T follicular helper cell (primary cell): ENCODE data around the gene PTPRN2.
"Not testable (repeated sequence)": the region's sequence is repeated elsewhere in the genome, so short reads cannot be mapped to it uniquely, and the experiment has no call there.

Experiments
- DNase-seq: peaks from one replicate; pipeline ENCODE4 v3.0.0-alpha.2; 2020; ENCODE audit warnings: low read depth

Gene PTPRN2

DNA sequence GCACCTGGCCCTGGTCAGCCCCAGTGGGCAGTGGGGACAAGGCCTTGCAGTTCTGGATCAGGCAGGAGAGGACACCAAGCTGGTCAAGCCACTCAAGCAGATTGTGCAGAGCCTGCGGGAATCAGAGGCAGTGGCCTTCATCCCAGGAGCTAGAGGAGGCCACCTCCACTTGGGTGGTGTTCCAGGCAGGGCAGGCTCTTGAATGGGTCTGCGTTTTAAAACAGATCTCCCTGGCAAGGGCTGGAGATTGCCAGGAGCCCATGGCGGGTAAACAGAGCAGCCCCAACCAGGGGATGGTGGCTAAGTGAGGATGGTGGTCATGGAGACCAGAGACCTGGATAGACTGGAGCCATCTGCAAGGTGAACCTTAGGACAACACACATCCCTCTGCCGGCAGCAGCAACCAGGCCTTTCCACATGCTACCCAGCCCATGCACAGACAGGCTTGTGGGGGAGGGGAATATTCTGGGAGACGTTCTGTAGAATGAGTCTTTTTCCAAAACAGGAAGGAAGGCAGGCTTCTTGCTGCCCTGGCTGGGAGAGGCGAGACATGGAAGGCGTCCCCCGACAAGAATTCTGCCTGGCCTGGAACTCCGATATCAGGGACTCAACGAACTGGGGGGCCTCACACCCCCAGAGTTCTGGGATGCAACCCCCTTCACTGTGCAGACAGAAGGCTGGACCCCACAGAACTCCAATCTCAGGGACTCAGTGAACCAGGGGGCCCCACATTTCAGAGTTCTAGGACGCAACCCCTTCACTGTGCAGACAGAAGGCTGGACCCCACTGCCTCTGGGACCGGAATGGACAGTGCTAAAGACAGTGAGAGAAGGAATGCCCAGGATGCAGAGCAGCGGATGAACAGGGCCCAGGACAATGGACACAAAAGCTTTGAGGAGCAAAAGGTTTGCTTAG lies 264.8 kb downstream of the PTPRN2 start:
- no peak for DNase-seq

DNA sequence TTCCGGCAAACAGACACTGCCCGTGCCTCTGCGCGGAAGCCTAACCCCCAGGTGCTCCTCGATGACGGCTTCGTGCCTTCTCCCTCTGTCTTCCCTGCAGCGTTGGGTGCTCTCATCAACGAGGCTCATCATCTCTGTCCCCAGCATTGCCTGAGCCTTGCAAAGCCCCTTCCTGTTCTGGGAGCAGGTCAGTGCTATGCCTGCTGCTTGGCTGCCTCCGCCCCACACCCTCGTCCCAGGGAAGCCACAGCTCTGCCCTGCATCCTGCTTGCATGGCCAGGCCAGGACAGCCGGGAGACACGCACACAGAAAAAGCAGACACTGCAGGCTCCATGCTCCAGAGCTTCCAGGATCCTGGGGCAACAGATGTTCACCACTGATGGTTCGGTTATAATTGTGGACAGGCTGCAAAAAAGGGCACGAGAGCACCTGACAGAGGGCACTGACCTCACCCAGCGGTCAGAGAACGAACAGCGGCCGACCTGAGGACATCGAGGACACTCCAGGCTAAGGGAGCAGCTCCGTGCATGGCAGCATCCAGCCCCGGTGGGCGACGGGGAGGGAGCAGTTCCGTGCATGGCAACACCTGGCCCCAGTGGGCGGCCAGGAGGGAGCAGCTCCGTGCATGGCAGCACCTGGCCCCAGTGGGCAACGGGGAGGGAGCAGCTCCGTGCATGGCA lies 265.5 kb downstream of the PTPRN2 start:
- DNase-seq, result no peak

DNA sequence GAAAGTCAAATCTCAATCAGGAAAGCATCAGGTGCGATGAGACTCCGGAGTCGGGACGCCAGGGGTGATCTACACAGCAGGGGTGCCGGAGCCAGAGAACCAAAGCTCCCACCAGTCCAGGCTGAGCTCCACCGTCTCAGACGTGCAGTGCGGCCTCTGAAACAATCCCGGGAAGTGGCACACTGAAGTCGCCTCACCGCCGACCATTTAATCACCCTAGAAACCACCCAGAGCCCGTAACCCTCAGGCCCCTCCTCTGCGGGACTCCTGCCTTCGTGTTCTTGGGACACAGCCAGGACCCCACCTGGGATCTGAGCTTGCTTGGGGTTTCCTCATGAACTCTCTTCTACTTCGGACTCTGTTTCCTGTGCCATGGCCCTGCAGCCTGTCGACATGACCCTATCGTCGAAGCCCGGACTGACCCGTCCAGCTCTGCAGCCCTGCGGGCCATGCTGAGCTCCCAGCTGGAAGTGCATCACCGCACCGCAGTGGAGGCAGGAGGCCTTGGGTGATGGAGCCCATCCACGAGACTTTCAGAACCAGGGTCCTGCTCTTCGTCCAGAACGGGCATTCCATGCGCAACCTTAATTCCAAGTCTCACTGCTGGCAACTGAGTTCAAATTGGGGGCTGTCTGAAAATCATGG lies 266.4 kb downstream of the PTPRN2 start:
- no peak for DNase-seq

DNA sequence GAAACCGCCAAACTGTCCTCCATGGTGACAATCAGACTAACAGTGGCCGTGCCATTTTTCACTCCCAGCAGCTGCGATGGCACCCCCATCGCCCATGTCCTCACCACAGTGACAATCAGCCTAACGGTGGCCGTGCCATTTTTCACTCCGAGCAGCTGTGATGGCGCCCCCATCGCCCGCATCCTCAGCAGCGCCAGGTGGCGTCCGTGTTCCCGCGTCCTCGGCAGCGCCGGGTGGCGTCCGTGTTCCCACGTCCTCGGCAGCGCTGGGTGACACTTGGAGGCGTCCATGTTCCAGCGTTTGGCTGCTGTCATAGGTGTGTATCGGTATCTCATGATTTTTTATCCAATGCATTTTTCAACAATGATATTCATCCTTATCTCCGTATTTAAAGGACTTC lies 267.3 kb downstream of the PTPRN2 start:
- no peak for DNase-seq

DNA sequence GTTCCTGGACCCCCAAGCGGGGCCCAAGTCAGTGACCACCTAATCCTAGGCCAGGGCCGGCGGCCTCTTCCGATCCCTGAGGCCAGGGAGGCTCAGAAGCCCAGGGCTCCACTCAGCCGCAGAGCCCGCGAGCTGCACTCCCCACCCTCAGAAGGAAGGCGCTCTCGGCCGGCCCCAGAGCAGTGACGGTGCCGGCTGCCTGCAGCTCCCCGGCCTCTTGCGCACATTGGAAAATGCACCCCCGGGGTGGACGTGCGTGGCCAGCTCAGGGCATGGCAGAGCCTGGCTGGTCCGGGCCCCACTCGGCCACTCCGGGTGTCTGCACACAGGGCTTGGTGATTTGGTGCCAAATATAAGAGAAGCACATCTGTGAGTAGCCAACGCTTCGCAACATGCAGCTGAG lies 269.1 kb downstream of the PTPRN2 start:
- DNase-seq, result no peak

DNA sequence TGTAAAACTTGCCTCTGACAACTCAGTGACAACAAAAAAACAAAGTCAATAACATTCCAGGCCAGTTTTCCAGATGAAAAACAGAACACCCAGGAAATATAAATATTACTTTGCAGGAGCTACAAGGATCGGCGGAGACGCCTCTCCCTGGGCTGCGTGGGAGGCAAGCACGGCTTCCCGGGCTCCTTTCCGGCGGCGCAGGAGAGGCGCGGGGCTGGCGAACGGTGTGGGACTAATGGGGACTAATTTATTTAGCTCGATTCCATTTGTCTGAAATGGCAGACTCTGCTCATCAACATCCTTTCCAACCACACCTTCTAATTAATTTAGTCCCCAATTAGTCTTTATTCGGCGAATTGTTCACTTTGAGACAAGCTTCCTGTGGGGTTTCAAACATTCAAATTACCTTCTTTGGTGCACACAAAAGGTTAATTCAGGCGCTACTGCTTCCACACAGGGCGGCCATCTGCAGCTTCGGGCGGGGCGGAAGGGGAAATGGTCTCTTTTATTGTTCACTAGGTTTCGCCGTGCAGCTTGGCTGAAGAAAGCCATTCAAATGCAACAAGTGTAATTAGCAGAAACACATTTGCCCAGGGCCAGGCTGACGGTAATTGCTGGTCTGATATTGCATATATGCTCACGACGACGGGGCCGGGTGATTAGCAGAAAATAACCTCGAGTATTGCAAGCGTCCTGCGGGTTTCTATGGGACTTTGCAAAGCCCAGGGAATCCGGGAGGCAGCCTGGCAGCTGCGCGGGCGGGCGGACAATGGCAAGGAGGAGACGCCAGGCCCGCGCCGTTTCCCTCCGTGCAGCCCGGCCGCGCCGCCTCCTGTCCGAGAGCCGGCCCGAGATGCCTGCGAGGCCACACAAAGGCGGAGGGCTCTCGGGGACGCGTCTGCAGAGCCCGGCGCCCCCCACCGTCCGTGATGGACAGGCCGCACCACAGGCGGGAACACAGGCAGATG lies 270.1 kb downstream of the PTPRN2 start:
- no peak for DNase-seq

DNA sequence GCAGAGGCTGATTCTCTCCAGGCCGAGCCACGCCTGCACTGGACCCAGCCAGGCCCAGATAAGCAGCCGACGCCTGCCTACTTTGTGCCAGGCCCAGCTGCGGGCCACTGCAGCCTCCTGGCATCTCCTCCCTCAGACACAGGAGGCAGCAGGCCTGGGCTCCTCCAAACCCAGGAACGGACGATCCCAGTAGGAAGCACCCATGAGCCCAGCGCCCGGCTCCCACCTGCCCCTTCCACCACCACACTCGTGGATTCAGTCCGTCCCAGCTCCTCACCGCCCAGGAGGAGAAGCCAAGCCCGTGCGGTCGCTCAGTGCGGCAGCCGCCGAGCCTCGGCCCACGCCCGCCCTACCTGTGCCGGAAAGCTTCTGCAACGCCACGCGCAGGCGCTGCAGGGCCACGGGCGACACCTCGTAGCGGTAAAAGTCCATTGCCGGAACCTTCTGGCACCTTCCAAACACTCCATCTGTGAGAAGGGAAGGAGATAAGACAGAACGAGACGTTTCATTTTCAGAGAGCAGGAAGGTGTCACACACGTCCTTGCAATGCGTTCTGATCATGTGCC lies 271.1 kb downstream of the PTPRN2 start:
- DNase-seq, result no peak

DNA sequence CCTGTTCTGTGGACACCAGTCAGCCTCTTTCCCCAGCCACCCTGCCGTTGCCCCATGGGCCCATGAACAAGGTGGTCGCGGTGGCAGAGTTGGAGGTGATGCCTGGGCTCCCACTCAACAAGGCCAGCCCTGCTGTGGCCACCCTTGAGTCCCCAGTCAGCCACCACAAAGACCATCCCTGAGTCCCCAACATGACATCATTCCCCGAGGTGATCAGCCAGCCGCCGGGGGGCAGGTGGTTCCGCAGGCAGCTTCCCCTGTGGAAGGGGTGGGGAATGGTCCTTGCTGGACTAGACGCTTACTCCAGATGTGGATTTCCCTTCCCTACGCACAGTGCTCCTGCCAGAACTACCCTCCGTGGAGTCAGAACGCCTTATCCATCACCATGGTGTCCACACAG lies 271.7 kb downstream of the PTPRN2 start:
- DNase-seq, result no peak

DNA sequence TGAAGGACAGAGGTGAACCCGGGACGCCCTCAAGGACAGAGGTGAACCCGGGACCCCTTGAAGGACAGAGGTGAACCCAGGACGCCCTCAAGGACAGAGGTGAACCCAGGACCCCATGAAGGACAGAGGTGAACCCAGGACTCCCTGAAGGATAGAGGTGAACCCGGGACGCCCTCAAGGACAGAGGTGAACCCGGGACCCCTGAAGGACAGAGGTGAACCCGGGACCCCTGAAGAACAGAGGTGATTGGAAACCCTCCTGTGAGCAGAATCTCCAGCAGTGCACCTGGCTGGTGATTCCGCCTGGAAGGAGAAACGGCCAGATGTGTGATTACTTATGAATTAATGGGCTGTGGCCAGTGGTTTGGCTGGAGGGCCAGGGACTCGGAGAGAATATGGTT lies 272.3 kb downstream of the PTPRN2 start:
- DNase-seq, result no peak

DNA sequence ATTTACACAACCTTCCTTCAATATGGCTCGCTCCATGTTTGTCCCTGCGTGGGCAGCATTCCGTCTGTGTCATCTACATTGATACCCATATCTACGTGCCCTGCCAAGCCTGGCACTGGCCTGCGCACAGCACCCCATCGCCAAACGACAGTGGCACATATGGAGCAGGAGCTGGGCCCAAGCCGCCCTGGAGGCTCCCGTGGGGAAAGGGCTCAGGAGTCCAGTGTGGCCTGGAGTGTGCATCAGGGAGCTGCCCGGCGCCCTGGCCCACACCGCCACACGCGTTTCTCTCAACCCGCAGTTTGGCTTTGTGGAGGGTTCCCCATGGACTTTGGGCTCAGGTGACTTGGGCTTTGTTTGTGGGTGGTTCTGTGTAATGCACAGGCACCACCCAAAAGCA lies 273.2 kb downstream of the PTPRN2 start:
- DNase-seq, result no peak

DNA sequence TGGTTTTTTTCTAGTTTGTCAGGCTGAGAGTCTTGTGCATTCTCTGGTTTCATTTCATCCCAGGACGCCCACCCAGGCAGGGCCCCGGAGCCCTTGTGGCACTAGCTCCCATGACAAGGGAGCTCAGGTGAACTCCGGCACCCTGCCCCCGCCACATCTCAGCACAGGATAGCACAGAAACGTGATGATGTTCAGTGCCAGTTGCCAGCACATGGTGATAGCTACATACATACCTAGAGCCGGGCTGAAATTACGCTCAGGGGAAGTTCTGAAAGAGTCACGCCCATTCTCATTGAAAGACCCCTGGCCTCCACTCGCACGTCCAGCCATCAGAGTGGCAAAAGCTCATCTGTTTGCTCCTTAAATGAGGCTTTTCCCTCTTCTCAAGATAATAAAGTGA lies 273.7 kb downstream of the PTPRN2 start:
- no peak for DNase-seq

DNA sequence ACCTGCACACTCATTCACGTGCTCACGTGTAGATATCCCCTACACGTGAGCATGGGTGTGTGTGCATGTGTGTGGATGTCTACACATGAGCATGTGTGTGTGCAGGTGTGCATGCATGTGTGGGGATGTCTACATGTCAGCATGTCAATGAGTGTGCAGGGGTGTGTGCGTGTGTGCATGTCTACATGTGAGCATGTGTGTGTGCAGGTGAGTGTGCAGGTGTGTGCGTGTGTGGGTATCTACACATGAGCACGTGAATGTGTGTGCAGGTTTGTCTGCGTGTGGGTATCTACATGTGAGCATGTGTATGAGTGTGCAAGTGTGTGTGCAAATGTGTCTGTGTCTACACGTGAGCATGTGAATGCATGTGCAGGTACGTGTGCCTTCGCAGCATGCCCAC lies 274.8 kb downstream of the PTPRN2 start:
- no peak for DNase-seq

DNA sequence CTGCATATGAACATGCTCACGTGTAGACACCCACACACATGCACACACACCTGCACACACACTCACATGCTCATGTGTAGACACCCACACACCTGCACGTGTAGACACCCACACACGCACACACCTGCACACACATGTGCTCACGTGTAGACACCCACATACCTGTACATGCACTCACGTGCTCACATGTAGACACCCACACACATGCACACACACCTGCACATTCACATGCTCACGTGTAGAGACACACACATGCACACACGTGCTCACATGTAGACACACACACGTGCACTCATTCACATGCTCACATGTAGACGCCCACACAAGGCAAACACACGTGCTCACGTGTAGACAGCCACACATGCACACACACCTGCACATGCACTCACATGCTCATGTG lies 275.8 kb downstream of the PTPRN2 start:
- no peak for DNase-seq

DNA sequence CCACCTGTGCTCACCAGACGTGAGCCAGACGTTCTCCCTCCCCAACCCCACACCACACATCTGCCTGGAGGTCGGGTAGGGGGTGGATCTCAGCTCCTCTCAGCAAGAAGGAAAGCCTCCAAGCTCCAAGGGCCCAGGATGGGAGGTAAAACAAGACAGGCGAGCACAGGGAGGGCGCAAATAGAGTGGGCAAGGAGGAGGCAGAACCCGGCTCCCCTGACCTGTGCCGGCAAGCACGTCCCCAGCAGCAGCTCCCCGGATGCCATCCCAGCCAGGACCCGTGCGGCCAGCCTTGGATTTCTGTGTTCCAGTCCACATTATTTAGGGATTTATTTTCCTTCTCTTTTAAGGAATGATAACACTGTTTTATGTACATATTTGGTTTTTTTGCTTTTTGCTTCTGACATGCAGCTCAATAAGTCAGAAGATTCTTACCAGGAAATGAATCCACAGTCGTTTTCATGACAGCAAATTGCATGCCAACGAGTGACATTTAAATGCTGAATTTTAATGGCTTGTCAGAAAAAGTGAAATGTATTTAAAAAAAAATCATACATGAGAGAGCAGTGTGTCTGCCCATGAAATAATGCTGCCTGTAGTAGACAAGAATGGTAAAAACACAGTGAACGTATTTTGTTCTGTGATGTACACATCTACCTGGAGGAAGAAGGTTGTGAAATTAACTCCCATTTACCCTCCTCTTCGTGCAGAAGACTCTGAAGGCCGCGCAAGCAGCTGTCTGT lies 276.5 kb downstream of the PTPRN2 start:
- DNase-seq, result no peak

DNA sequence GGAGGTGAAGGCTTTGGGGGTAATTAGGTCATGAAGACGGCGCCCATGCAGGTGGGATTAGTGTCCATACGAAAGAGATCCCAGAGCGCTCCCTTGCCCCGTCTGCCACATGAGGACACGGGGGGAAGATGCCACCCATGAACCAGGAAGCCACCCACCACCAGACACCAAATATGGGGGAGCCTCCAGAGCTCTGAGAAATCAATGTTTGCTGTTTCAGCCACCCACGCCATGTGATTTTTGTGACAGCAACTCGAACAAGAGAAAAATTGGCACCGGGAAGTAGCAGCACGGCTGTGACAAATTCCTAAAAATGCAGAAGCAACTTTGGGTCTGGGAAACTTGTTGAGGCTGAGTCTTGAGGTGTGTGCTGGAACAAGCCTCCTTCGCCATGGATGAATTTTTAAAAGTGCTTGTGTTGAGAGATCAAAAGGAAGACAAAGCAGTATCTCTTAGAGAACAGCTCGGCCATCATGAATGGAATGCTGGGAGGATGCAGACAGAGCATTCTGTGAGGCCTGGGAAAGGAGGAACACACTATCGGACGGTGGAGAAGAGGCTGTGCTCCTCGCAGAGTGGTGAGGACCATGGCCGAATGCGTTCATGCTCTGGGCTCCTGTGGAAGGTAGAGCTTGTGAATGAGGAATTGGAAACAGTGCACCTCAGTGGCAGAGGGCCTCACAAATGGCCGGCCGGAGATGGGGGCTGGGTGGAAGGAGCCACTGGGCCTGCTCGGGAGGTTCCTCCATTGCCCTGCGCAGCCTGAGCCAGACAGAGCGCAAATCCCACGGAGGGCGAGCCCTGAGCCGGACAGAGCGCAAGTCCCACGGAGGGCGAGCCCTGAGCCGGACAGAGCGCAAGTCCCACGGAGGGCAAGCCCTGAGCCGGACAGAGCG lies 277.5 kb downstream of the PTPRN2 start:
- no peak for DNase-seq

DNA sequence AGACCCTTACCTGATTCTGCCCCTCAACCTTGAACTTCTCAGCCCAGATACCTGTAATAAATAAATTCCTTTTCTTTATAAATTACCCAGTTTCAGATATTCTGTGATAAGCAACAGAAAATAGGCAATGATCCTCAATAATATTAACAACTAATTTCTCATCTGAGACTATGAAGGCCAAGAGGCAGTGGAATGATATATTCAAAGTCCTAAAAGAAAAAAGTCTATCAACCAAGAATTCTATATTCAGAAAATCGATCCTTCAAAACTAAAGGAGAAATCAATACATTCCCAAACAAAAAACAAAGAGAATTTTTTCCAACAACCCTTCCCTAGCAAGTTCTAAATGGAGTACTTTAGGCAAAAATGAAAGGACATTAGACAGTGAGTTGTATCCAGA lies 279.6 kb downstream of the PTPRN2 start:
- DNase-seq, result no peak

DNA sequence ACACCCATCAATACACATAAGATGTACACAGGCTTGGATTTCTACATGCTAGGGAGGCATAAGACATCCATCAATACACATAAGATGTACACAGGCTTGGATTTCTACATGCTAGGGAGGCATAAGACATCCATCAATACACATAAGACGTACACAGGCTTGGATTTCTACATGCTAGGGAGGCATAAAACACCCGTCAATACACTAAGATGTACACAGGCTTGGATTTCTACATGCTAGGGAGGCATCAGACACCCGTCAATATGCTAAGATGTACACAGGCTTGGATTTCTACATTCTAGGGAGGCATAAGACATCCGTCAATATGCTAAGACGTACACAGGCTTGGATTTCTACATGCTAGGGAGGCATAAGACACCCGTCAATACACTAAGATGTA lies 283.6 kb downstream of the PTPRN2 start:
- not testable (repeated sequence) for DNase-seq

DNA sequence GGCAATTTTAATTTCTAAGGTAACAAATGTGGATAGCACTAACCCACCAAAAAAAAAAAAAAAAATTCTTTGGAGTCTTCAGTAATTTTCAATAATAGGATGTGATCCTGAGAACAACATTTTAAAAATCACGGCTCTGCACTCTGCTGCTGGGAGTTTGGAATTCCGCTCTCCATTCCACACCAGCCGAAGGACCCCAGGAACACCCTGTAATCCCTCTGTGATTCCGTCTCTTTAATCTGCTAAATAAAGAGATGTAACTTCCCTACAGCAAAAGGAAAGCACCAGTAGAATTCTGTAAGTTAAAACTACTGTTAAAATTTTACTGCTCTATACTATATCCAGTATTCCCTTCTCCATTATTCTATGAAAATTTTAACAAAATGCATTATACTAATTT lies 284.5 kb downstream of the PTPRN2 start:
- DNase-seq, result no peak

DNA sequence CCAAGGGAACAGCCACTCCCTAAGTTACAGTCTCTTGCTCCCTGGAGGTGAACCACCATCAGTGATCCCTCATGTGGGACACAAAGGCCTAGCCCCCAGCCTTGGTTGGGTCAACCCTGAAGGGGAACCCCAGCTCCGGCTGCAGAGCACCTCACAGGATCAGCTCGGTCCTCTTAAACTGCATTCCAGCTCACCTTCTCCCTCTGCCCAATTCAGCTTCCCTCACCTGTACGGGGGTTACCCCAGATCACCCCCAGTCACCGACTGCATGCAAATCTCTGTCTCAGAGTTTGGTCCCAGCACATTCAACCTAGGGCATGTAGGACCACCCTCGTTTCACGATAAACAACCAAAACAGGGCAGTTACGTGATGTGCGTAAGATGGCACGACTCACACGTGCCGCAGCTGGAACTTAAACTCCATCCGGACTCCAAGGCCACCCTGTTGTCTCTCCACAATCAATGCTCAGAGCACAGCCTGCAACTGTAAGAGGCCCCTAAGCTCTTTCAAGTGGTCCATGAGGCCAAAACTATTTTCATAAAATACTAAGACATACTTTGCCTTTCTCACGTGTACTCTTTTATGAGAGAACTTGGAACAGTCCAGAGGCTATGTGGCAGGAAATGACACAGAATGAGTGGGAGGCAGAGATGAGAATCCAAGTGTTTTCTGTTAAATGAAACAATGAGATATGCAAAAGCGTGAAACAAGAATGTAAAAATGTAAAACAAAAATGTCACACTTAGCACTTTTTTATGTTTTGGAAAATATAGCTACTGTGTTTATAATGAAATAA lies 285.2 kb downstream of the PTPRN2 start:
- DNase-seq, result no peak
